HepG2 (cell line): ENCODE data around the gene DUS1L. TPM values are rescaled to one million over a fixed set of nuclear protein-coding genes. Genes with fewer than 3 reads are reported as not detected.
A peak's percentile ranks its signal among the peaks of the same experiment; 100 is the strongest.

Source experiments
- ARID3A ChIP-seq: IDR thresholded peaks from 2 replicates; pipeline ENCODE4 v1.6.1; 2012; ENCODE audit warnings: low read depth, low read length, improper control_type of control experiment
- CREM ChIP-seq, 2 experiments: sonication (generic) in 1 of 2; formaldehyde crosslinking in 1 of 2; IDR thresholded peaks; 2 replicates each; pipeline versions ENCODE4 v1.4.0 to v1.6.1; 2016 to 2020; ENCODE audit warnings: antibody characterized with exemption in 1 of 2, mild to moderate bottlenecking in 1 of 2, missing genetic modification reagents in 1 of 2
- DMTF1 ChIP-seq: sonication (generic); formaldehyde crosslinking; IDR thresholded peaks from 2 replicates; pipeline ENCODE4 v1.4.0; 2020; ENCODE audit warnings: mild to moderate bottlenecking, missing genetic modification reagents
- HCFC1 ChIP-seq: fragments of 150-350 bp; IDR thresholded peaks from 2 replicates; pipeline ENCODE4 v1.6.1; 2014; ENCODE audit warnings: low read depth, low read length
- HDAC6 ChIP-seq: fragments of 200-600 bp; sonication (generic); IDR thresholded peaks from 2 replicates; pipeline ENCODE4 v1.7.0; 2017; ENCODE audit warnings: mild to moderate bottlenecking, antibody characterized with exemption, low read length, low read depth
- KDM6A ChIP-seq: IDR thresholded peaks from 2 replicates; pipeline ENCODE4 v1.6.1; 2016; ENCODE audit warnings: low read depth
- KLF9 ChIP-seq: IDR thresholded peaks from 2 replicates; pipeline ENCODE4 v1.6.1; 2016; ENCODE audit warnings: low read depth
- MIER3 ChIP-seq: IDR thresholded peaks from 2 replicates; pipeline ENCODE4 v1.6.1; 2016; ENCODE audit warnings: missing compliant biosample characterization, borderline replicate concordance
- NR2F1 ChIP-seq, 2 experiments: fragments of 450-650 bp in 1 of 2; formaldehyde crosslinking in 1 of 2; IDR thresholded peaks; 2 replicates each; pipeline versions ENCODE4 v1.5.0 to v1.6.1; 2016 to 2020; ENCODE audit warnings: mild to moderate bottlenecking in 1 of 2, missing compliant biosample characterization in 1 of 2, missing genetic modification reagents in 1 of 2, moderate library complexity in 1 of 2
- PPARG ChIP-seq: conservative IDR thresholded peaks from 2 replicates; pipeline ENCODE4 v1.6.1; 2016; ENCODE audit warnings: missing biosample characterization, missing genetic modification reagents
- RFXANK ChIP-seq: IDR thresholded peaks from 2 replicates; pipeline ENCODE4 v1.6.1; 2016
- SALL1 ChIP-seq: sonication (generic); formaldehyde crosslinking; IDR thresholded peaks from 2 replicates; pipeline ENCODE4 v1.8.0; 2022; ENCODE audit warnings: mild to moderate bottlenecking, missing genetic modification reagents
- TP53 ChIP-seq: sonication (generic); formaldehyde crosslinking; conservative IDR thresholded peaks from 2 replicates; pipeline ENCODE4 v1.4.0; 2020; ENCODE audit warnings: missing genetic modification reagents
- YEATS2 ChIP-seq: sonication (generic); formaldehyde crosslinking; IDR thresholded peaks from 2 replicates; pipeline ENCODE4 v1.4.0; 2020; ENCODE audit warnings: missing genetic modification reagents, borderline replicate concordance
- ZNF138 ChIP-seq: sonication (generic); formaldehyde crosslinking; IDR thresholded peaks from 2 replicates; pipeline ENCODE4 v1.5.0; 2020; ENCODE audit warnings: mild to moderate bottlenecking, low read depth, missing genetic modification reagents
- ZNF501 ChIP-seq: sonication (generic); formaldehyde crosslinking; IDR thresholded peaks from 2 replicates; pipeline ENCODE4 v1.5.1; 2020; ENCODE audit warnings: mild to moderate bottlenecking, moderate library complexity, missing genetic modification reagents
- ZNF737 ChIP-seq: sonication (generic); formaldehyde crosslinking; IDR thresholded peaks from 2 replicates; pipeline ENCODE4 v1.5.0; 2020; ENCODE audit warnings: missing genetic modification reagents, mild to moderate bottlenecking, borderline replicate concordance
- polyA plus RNA-seq, 8 experiments: library from polyadenylated mRNA; depleted of rRNA in 3 of 8; stranded (reverse) in 7 of 8; unstranded in 1 of 8; fragments of >200 nt; fragmentation: Illumina TruSeq in 4 of 8; extraction: Trizol in 4 of 8; gene quantifications; 2 replicates each; pipeline versions ENCODE4 v1.2.1 to v1.2.3, GENCODE V29; 2011 to 2016; ENCODE audit warnings: low read depth in 4 of 8, missing spikeins in 1 of 8, mixed read lengths in 1 of 8; ENCODE audit not compliant: insufficient read depth in 1 of 8
- total RNA-seq, 5 experiments: library from RNA; depleted of rRNA; stranded (reverse); fragments of >200 nt; fragmentation: Illumina TruSeq; extraction: Trizol; gene quantifications; 2 replicates each; pipeline ENCODE4 v1.2.3, GENCODE V29; 2016; ENCODE audit warnings: low read depth in 1 of 5
- TF ChIP-seq, protein P1 (sequence below), 2 experiments: sonication (generic) in 1 of 2; formaldehyde crosslinking in 1 of 2; IDR thresholded peaks; 2 replicates each; pipeline versions ENCODE4 v1.6.1 to v1.9.0; 2014 to 2022; ENCODE audit warnings: antibody characterized with exemption in 1 of 2, borderline replicate concordance in 1 of 2, inconsistent platforms in 1 of 2, low read depth in 1 of 2, missing genetic modification reagents in 1 of 2
- TF ChIP-seq, protein P2 (sequence below): sonication (generic); formaldehyde crosslinking; conservative IDR thresholded peaks from 2 replicates; pipeline ENCODE4 v1.8.0; 2022; ENCODE audit warnings: missing genetic modification reagents

DUS1L gene
- total and polyA plus RNA-seq, 2 of the 13 experiments (the other 11 are each of a cell fraction or from before 2014, with no cell fraction given): 81.0 to 109 TPM

DNA sequence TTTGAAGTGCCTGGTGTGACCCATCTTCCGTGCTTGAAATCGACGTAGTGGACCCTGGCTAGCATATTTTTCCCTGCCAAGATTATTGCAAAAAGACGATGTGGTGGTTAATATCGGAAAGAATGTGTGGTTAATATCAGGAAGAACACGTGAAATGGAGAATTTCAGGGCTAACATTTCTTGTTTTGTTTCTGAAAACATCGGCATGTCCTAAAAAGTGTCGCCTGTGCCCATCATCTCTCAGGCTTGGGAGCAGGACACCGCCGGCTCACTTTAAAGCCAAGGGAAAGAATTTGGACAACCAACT lies 27.8 kb downstream of the DUS1L start (continued):
- TF ChIP-seq HCFC1: no peak
- TF ChIP-seq PPARG (CRISPR knock-in tag): no peak
- no peak for TF ChIP-seq RFXANK (CRISPR knock-in tag)
- no peak for TF ChIP-seq KLF9 (CRISPR knock-in tag)
- no peak for TF ChIP-seq DMTF1 (CRISPR knock-in tag)
- no peak for TF ChIP-seq ARID3A
- TF ChIP-seq TP53 (CRISPR knock-in tag): no peak
- no peak for TF ChIP-seq HDAC6
- TF ChIP-seq SALL1: no peak
- no peak for TF ChIP-seq ZNF737 (CRISPR knock-in tag)
- no peak; the same call in 1 of the 2 replicates for TF ChIP-seq YEATS2 (CRISPR knock-in tag)
- TF ChIP-seq ZNF138 (CRISPR knock-in tag): no peak
- no peak for TF ChIP-seq NR2F1 (CRISPR knock-in tag; IDR thresholded peaks at IDR 0.05)
- TF ChIP-seq, protein P1, sequence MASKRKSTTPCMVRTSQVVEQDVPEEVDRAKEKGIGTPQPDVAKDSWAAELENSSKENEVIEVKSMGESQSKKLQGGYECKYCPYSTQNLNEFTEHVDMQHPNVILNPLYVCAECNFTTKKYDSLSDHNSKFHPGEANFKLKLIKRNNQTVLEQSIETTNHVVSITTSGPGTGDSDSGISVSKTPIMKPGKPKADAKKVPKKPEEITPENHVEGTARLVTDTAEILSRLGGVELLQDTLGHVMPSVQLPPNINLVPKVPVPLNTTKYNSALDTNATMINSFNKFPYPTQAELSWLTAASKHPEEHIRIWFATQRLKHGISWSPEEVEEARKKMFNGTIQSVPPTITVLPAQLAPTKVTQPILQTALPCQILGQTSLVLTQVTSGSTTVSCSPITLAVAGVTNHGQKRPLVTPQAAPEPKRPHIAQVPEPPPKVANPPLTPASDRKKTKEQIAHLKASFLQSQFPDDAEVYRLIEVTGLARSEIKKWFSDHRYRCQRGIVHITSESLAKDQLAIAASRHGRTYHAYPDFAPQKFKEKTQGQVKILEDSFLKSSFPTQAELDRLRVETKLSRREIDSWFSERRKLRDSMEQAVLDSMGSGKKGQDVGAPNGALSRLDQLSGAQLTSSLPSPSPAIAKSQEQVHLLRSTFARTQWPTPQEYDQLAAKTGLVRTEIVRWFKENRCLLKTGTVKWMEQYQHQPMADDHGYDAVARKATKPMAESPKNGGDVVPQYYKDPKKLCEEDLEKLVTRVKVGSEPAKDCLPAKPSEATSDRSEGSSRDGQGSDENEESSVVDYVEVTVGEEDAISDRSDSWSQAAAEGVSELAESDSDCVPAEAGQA (IDR thresholded peaks at IDR 0.05; ENCODE audit: low read depth): 0 out of 2 replicates have a peak, but pooled peaks have one; percentile 6
- TF ChIP-seq, protein P1 (CRISPR knock-in tag; IDR thresholded peaks at IDR 0.05; ENCODE audit: borderline replicate concordance): no peak
- TF ChIP-seq, protein P2, sequence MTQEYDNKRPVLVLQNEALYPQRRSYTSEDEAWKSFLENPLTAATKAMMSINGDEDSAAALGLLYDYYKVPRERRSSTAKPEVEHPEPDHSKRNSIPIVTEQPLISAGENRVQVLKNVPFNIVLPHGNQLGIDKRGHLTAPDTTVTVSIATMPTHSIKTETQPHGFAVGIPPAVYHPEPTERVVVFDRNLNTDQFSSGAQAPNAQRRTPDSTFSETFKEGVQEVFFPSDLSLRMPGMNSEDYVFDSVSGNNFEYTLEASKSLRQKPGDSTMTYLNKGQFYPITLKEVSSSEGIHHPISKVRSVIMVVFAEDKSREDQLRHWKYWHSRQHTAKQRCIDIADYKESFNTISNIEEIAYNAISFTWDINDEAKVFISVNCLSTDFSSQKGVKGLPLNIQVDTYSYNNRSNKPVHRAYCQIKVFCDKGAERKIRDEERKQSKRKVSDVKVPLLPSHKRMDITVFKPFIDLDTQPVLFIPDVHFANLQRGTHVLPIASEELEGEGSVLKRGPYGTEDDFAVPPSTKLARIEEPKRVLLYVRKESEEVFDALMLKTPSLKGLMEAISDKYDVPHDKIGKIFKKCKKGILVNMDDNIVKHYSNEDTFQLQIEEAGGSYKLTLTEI (CRISPR knock-in tag): no peak
- TF ChIP-seq MIER3: no peak
- TF ChIP-seq KDM6A (CRISPR knock-in tag): no peak
- 0 out of 2 replicates have a peak, but pooled peaks have one; percentile 9 for TF ChIP-seq ZNF501
- no peak for TF ChIP-seq CREM (IDR thresholded peaks at IDR 0.05)
- TF ChIP-seq CREM (CRISPR knock-in tag; IDR thresholded peaks at IDR 0.05): no peak
